Esophagus squamous epithelium (tissue), 5 donors: ENCODE data around the gene SPATS2L. TPM values are rescaled to one million over a fixed set of nuclear protein-coding genes. Genes with fewer than 3 reads are reported as not detected.
A peak's percentile ranks its signal among the peaks of the same experiment; 100 is the strongest.

Source experiments
- DNase-seq: peaks from one replicate; lab custom pipeline; 2025; lab: John Stamatoyannopoulos, UW
- H3K27ac ChIP-seq, 4 donors: fragments of 200-600 bp; sonication (generic); one replicate each; pipeline ENCODE4 v1.5.1; 2016 to 2019; ENCODE audit warnings: mild to moderate bottlenecking in 1 of 4
- H3K27me3 ChIP-seq, 4 donors: fragments of 200-600 bp; sonication (generic); 1 replicate in 3 of 4; 2 replicates in 1 of 4; pipeline versions ENCODE4 v1.5.1 to v1.6.0; 2017 to 2021; ENCODE audit warnings: antibody characterized with exemption in 1 of 4
- H3K36me3 ChIP-seq, 3 donors: fragments of 200-600 bp; sonication (generic); one replicate each; pipeline ENCODE4 v1.5.1; 2016 to 2019
- H3K4me1 ChIP-seq, 3 donors: fragments of 200-600 bp; sonication (generic); one replicate each; pipeline ENCODE4 v1.5.1; 2017 to 2019
- H3K4me3 ChIP-seq, 4 donors: fragments of 200-600 bp; sonication (generic); 1 replicate in 3 of 4; 2 replicates in 1 of 4; pipeline ENCODE4 v1.5.1; 2016 to 2019; ENCODE audit warnings: mild to moderate bottlenecking in 2 of 4, moderate library complexity in 1 of 4
- H3K9me3 ChIP-seq, 3 donors: fragments of 200-600 bp; sonication (generic); one replicate each; pipeline ENCODE4 v1.5.1; 2016 to 2019
- POLR2A ChIP-seq, 4 donors: fragments of 450-650 bp; IDR thresholded peaks; one replicate each; pipeline ENCODE4 v1.6.1; 2017; ENCODE audit warnings: antibody characterized with exemption in 4 of 4, mild to moderate bottlenecking in 4 of 4, moderate library complexity in 3 of 4
- WGBS, 2 donors: methylation state at CpG; one replicate each; pipeline ENCODE4 v1.1.5; 2018; 5-methylcytosine and 5-hydroxymethylcytosine counted together
- intact Hi-C: fragments of 100-400 bp; cut with DNase I; formaldehyde crosslinking; loops from one replicate; pipeline ENCODE4 v1.15.0; 2022
- total RNA-seq, 4 donors: library from RNA; depleted of rRNA; stranded (reverse); fragments of >200 nt; gene quantifications; one replicate each; pipeline ENCODE4 v1.1.0, GENCODE V29; 2016
- TF ChIP-seq, protein P1 (sequence below), 6 experiments: fragments of 450-650 bp in 4 of 6; fragments of 200-600 bp in 2 of 6; sonication (generic) in 2 of 6; IDR thresholded peaks; one replicate each; pipeline ENCODE4 v1.5.1; 2016 to 2019; ENCODE audit warnings: antibody characterized with exemption in 6 of 6, mild to moderate bottlenecking in 4 of 6, moderate library complexity in 4 of 6
- donor health status: DM: yes; HTN: yes; CAD: no.

The SPATS2L gene
- total RNA-seq, 4 donors from 2014 or later: 53.2 to 91.9 (median 68.3) TPM

DNA sequence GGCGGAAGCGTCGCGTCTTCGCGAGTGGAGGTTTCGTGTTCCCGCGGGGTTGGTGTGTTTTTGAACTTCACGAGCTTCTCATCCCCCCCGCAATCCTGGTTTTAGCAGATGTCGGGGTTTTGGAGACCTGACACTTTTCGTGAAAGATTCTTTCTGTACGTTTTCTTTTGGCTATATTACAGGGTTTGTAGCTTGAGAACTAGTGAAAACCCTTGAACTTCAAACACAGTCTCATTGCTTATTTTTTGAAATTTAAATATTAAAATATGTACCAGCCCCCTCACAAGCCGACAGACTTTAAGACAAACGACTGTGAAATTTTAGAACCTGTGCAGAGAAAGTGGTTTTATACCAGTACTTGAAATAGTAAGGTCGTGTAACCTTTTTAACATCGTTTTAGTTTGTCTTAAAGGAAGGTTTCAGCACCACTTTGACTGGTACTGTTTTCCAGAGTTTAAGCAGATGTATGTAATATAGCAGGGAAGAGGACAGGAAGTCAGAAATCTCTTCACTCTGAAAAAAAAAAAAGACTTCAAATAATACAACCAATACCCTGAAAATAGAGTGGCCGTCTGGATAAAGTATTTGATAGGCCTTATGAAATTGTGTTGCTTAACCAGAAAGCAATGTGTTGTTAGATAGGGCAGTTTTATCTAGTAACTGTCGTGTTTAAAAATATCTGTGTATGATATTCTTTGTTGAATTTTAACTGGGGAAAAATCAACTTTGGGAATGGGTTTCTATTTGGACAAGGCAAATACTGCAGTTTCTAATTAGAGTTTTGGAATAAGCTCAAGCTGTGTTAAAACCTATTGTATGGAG is 1.4 kb downstream of the SPATS2L start:
- intact Hi-C loops: no loop called here
- Histone ChIP-seq H3K9me3 (no peaks in the 10 kb centered on the region), H3K27ac (peak overlapping the region; percentile 91 to 97 (median 94)), H3K27me3 (no peaks in the 10 kb centered on the region), H3K4me3 (peak overlapping the region; percentile 64 to 99 (median 78)), H3K4me1 (peaks cover 13 to 74% (median 20%) of the 10 kb centered on the region in 3 donors), H3K36me3 (no peaks in the 10 kb centered on the region)
- 3% methylated on average over 20 of the region's 20 CpGs for WGBS, 2 donors
- TF ChIP-seq, protein P1, sequence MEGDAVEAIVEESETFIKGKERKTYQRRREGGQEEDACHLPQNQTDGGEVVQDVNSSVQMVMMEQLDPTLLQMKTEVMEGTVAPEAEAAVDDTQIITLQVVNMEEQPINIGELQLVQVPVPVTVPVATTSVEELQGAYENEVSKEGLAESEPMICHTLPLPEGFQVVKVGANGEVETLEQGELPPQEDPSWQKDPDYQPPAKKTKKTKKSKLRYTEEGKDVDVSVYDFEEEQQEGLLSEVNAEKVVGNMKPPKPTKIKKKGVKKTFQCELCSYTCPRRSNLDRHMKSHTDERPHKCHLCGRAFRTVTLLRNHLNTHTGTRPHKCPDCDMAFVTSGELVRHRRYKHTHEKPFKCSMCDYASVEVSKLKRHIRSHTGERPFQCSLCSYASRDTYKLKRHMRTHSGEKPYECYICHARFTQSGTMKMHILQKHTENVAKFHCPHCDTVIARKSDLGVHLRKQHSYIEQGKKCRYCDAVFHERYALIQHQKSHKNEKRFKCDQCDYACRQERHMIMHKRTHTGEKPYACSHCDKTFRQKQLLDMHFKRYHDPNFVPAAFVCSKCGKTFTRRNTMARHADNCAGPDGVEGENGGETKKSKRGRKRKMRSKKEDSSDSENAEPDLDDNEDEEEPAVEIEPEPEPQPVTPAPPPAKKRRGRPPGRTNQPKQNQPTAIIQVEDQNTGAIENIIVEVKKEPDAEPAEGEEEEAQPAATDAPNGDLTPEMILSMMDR (IDR thresholded peaks at IDR 0.05): no peak
- TF ChIP-seq POLR2A (IDR thresholded peaks at IDR 0.05): no peak
- DNase-seq: no peak

DNA sequence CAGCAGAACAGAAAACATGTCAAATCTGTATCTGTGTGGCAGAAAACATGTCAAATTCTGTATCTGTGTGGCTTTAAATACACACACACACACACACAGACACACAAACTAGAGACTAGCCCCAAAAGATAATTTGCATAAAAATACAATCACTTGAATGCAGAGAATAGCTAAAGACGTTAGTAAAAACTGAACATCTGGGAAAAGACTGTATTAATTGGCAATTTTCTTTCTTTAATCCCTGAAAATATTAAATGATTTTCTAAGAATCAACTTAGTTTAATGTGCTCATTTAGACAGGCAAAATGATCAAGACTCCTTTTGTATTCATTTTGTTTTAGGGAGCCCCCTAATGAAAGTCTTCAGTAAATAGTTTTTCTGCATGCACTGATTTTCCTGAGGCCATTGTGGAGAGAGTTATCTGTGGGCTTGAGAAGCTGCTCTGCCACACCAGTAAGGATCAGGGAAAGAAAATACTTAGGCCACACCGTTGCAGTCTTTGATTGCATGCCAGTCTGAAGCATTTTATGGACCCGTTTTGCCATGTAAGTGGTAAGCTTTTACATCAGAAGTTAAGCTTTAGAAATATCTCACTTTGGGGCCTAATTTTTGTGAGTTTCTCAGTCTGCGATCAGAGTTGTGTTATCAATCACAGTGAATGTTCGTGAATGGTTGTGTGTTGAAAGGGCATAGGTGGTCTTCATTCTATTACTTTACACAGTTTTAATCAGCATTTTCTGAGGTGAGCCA is 2.2 kb downstream of the SPATS2L start:
- no peak for DNase-seq
- no peaks in the 10 kb centered on the region for H3K9me3 ChIP-seq
- no peaks in the 10 kb centered on the region for H3K27me3 ChIP-seq
- intact Hi-C loops: no loop called here
- peak overlapping the region in 3 of 4 donors; percentile 76 to 99 (median 79) for H3K4me3 ChIP-seq
- peak overlapping the region; percentile 20 to 97 (median 92) for H3K27ac ChIP-seq
- TF ChIP-seq, protein P1 (IDR thresholded peaks at IDR 0.05): no peak
- no peak for TF ChIP-seq POLR2A (IDR thresholded peaks at IDR 0.05)
- H3K4me1 ChIP-seq: peaks cover 13 to 72% (median 21%) of the 10 kb centered on the region in 3 donors
- no peaks in the 10 kb centered on the region for H3K36me3 ChIP-seq
- WGBS, 2 donors: 31 to 48% methylated on average over 5 of the region's 5 CpGs

DNA sequence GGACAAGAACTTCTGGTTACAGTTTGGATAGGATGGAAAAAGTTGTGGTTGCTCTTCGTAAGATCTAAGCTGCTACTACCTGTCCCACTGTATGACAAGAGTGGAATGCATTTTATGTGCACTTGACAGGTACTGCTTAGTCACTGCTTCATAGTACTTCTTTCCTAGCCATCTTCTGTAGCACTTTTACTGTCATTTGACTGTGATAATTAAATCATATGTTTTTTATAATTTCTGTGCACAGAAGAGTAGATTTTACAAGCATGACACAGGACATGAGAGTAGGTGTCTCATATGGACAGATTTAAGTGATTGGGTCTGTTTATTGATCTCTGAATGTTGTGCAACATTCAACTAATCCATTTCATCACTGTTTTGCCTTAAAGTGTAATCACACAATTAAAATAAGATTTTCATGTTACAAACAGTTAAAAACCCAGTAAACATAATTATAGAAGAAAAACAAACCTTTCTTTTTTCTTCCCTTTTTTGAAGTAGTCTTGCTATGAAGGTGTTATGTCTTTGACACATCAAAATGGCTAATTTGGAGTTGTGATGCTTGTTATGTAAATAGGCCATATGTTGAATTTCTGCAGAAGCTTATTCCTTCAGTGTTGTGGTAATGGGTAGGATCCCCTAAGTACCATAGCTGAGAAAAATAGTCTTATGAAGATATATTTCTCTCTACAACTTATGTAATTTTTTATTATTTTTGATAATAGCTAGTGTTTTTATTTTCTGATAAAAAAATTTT is 3.0 kb downstream of the SPATS2L start:
- DNase-seq: no peak
- no peak for TF ChIP-seq POLR2A (IDR thresholded peaks at IDR 0.05)
- TF ChIP-seq, protein P1 (IDR thresholded peaks at IDR 0.05): no peak
- Histone ChIP-seq H3K27ac (peak overlapping the region in 3 of 4 donors; percentile 20 to 97 (median 92)), H3K36me3 (no peaks in the 10 kb centered on the region), H3K4me1 (peaks cover 13 to 79% (median 21%) of the 10 kb centered on the region in 3 donors), H3K9me3 (no peaks in the 10 kb centered on the region), H3K27me3 (no peaks in the 10 kb centered on the region), H3K4me3 (peak overlapping the region in 1 of 4 donors; percentile 76)
- intact Hi-C loops: loop anchor here (10.0 kb wide), 1 partner anchor 325 kb away; no protein-coding TSS in a partner anchor
- WGBS, 2 donors: 47 to 89% methylated on average over 1 of the region's 1 CpG

DNA sequence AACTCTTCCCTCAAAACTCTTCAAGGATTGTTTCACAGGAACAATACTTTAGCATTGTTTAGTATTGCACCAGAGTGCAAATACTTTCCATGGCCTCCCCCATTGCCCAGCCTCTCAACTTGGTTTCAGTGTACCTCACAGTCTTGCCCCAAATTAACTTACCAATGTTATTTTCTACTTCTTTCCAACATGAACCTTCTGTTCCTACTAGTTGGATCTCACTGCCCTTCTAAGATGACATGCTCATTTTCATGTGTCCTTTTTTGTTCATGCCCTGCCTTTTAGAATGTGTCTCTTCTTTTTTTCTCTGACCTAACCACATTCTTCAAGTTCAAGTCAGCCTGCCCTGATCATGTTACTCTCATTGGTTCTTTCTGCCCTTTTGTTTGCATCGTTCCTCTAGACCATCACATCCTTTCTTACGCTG is 4.1 kb downstream of the SPATS2L start:
- TF ChIP-seq, protein P1 (IDR thresholded peaks at IDR 0.05): no peak
- no peak for TF ChIP-seq POLR2A (IDR thresholded peaks at IDR 0.05)
- H3K9me3 ChIP-seq: no peaks in the 10 kb centered on the region
- 59 to 63% methylated on average over 2 of the region's 2 CpGs for WGBS, 2 donors
- no peak overlapping the region for H3K27ac ChIP-seq
- H3K36me3 ChIP-seq: no peaks in the 10 kb centered on the region
- no peaks in the 10 kb centered on the region for H3K27me3 ChIP-seq
- intact Hi-C loops: loop anchor here (10.0 kb wide), 1 partner anchor 326 kb away; no protein-coding TSS in a partner anchor
- H3K4me3 ChIP-seq: no peak overlapping the region
- H3K4me1 ChIP-seq: peaks cover 18 to 82% (median 21%) of the 10 kb centered on the region in 3 donors
- DNase-seq: no peak
